Measurements from ENCODE around the gene ST8SIA5.

The ST8SIA5 gene

GRCh38 chr18:46772357-46772756, 15.5 kb upstream of the ST8SIA5 start:
- ChIA-PET POLR2A (no interaction called here), CTCF (interaction anchor here (0.8 kb wide), 1 partner anchor 282 kb away, joined by 5 read pairs; no protein-coding TSS in a partner anchor)
- DNase-seq (ENCODE audit: extremely low spot score) = no peak
- no peak for TF ChIP-seq TARDBP (IDR thresholded peaks at IDR 0.05)
- no peak for TF ChIP-seq HDGF (IDR thresholded peaks at IDR 0.05; ENCODE audit: borderline replicate concordance)
- no peak for TF ChIP-seq FOXM1 (IDR thresholded peaks at IDR 0.05; ENCODE audit: borderline replicate concordance)
- TF ChIP-seq CTBP1 (IDR thresholded peaks at IDR 0.05; ENCODE audit: borderline replicate concordance) = no peak
- TF ChIP-seq SUZ12 (IDR thresholded peaks at IDR 0.05) = no peak
- TF ChIP-seq LEF1 (IDR thresholded peaks at IDR 0.05; ENCODE audit: borderline replicate concordance) = no peak
- TF ChIP-seq BHLHE40 (IDR thresholded peaks at IDR 0.05; ENCODE audit: borderline replicate concordance) = no peak
- TF ChIP-seq PKNOX1 (IDR thresholded peaks at IDR 0.05) = no peak
- TF ChIP-seq ARNT (IDR thresholded peaks at IDR 0.05) = no peak
- TF ChIP-seq FOXK2 (IDR thresholded peaks at IDR 0.05) = no peak
- no peak for TF ChIP-seq ZNF384 (IDR thresholded peaks at IDR 0.05)
- no peak for TF ChIP-seq ELF4 (IDR thresholded peaks at IDR 0.05)
- TF ChIP-seq FOXA1 (IDR thresholded peaks at IDR 0.05) = no peak
- TF ChIP-seq SP1 (IDR thresholded peaks at IDR 0.05) = no peak
- TF ChIP-seq NFRKB (IDR thresholded peaks at IDR 0.05) = no peak

GRCh38 chr18:46771141-46771540, 14.3 kb upstream of the ST8SIA5 start:
- POLR2A ChIA-PET = no interaction called here
- TF ChIP-seq SUZ12 (IDR thresholded peaks at IDR 0.05) = no peak
- TF ChIP-seq LEF1 (IDR thresholded peaks at IDR 0.05; ENCODE audit: borderline replicate concordance) = no peak
- TF ChIP-seq PKNOX1 (IDR thresholded peaks at IDR 0.05) = no peak
- TF ChIP-seq BHLHE40 (IDR thresholded peaks at IDR 0.05; ENCODE audit: borderline replicate concordance) = no peak
- no peak for TF ChIP-seq ELF4 (IDR thresholded peaks at IDR 0.05)
- TF ChIP-seq NFRKB (IDR thresholded peaks at IDR 0.05) = no peak
- no peak for TF ChIP-seq ARNT (IDR thresholded peaks at IDR 0.05)
- no peak for TF ChIP-seq L3MBTL2 (conservative IDR thresholded peaks at IDR 0.05)
- TF ChIP-seq SP1 (IDR thresholded peaks at IDR 0.05) = no peak
- no peak for DNase-seq (ENCODE audit: extremely low spot score)
- CTCF ChIA-PET = interaction anchor here (0.7 kb wide), 1 partner anchor 92 kb away, joined by 3 read pairs; no protein-coding TSS in a partner anchor

GRCh38 chr18:46770708-46771107, 13.9 kb upstream of the ST8SIA5 start:
- ChIA-PET CTCF (interaction anchor here (0.7 to 0.9 kb wide), 2 partner anchors 92 to 597 kb away, joined by 3 to 4 read pairs; a partner anchor contains a TSS), POLR2A (no interaction called here)
- no peak for DNase-seq (ENCODE audit: extremely low spot score)
- TF ChIP-seq SP1 (IDR thresholded peaks at IDR 0.05) = no peak
- no peak for TF ChIP-seq FOXM1 (IDR thresholded peaks at IDR 0.05; ENCODE audit: borderline replicate concordance)
- TF ChIP-seq ELF4 (IDR thresholded peaks at IDR 0.05) = no peak
- no peak for TF ChIP-seq NFRKB (IDR thresholded peaks at IDR 0.05)
- no peak for TF ChIP-seq L3MBTL2 (conservative IDR thresholded peaks at IDR 0.05)
- TF ChIP-seq TARDBP (IDR thresholded peaks at IDR 0.05) = no peak
- no peak for TF ChIP-seq CTBP1 (IDR thresholded peaks at IDR 0.05; ENCODE audit: borderline replicate concordance)
- TF ChIP-seq BHLHE40 (IDR thresholded peaks at IDR 0.05; ENCODE audit: borderline replicate concordance) = no peak
- TF ChIP-seq PKNOX1 (IDR thresholded peaks at IDR 0.05) = no peak

GRCh38 chr18:46768166-46768921, 11.5 kb upstream of the ST8SIA5 start:
- ChIA-PET POLR2A (no interaction called here), CTCF (interaction anchor here (0.7 kb wide), 1 partner anchor 19 kb away, joined by 4 read pairs; no protein-coding TSS in a partner anchor)
- TF ChIP-seq CTBP1 (IDR thresholded peaks at IDR 0.05; ENCODE audit: borderline replicate concordance) (no peak), FOXA1 (IDR thresholded peaks at IDR 0.05) (no peak), LEF1 (IDR thresholded peaks at IDR 0.05; ENCODE audit: borderline replicate concordance) (no peak), L3MBTL2 (conservative IDR thresholded peaks at IDR 0.05) (no peak), HDGF (IDR thresholded peaks at IDR 0.05; ENCODE audit: borderline replicate concordance) (no peak), TARDBP (IDR thresholded peaks at IDR 0.05) (no peak), NFRKB (IDR thresholded peaks at IDR 0.05) (no peak), ELF4 (IDR thresholded peaks at IDR 0.05) (no peak), ARNT (IDR thresholded peaks at IDR 0.05) (no peak), ZNF384 (IDR thresholded peaks at IDR 0.05) (no peak), SUZ12 (IDR thresholded peaks at IDR 0.05) (no peak), BHLHE40 (IDR thresholded peaks at IDR 0.05; ENCODE audit: borderline replicate concordance) (no peak), FOXM1 (IDR thresholded peaks at IDR 0.05; ENCODE audit: borderline replicate concordance) (no peak), FOXK2 (IDR thresholded peaks at IDR 0.05) (no peak), SP1 (IDR thresholded peaks at IDR 0.05) (no peak), PKNOX1 (IDR thresholded peaks at IDR 0.05) (no peak)

GRCh38 chr18:46767217-46767616, 10.4 kb upstream of the ST8SIA5 start:
- no peak for DNase-seq (ENCODE audit: extremely low spot score)
- CTCF ChIA-PET = no interaction called here
- TF ChIP-seq FOXA1 (IDR thresholded peaks at IDR 0.05) (no peak), CTBP1 (IDR thresholded peaks at IDR 0.05; ENCODE audit: borderline replicate concordance) (no peak), FOXM1 (IDR thresholded peaks at IDR 0.05; ENCODE audit: borderline replicate concordance) (no peak), HDGF (IDR thresholded peaks at IDR 0.05; ENCODE audit: borderline replicate concordance) (no peak)
- POLR2A ChIA-PET = no interaction called here

More at GRCh38 chr18:46768166-46768921, 11.5 kb upstream of the ST8SIA5 start:
- no peak for DNase-seq (ENCODE audit: extremely low spot score)
